Effector memory CD8-positive, alpha-beta T cell (primary cell): ENCODE data around the gene NBDY.
"Not testable (repeated sequence)": the region's sequence is repeated elsewhere in the genome, so short reads cannot be mapped to it uniquely, and the experiment has no call there.

Experiments
- ATAC-seq: fragments of 150-1000 bp; cut with Tn5 transposase; replicated peaks from 2 replicates; pipeline ENCODE4 v1.10.0; 2021; ENCODE audit warnings: mild to moderate bottlenecking, moderate library complexity
- DNase-seq, 3 experiments: peaks; one replicate each; pipeline ENCODE4 v3.0.0; 2021
- H3K27ac Mint-ChIP-seq, 2 donors: one replicate each; pipeline ENCODE4 v1.8.0; 2022; ENCODE audit warnings: mild to moderate bottlenecking in 2 of 2, mixed read lengths in 2 of 2, moderate library complexity in 2 of 2
- H3K27me3 Mint-ChIP-seq, 2 donors: one replicate each; pipeline ENCODE4 v1.8.0; 2022; ENCODE audit warnings: mixed read lengths in 2 of 2
- H3K36me3 Mint-ChIP-seq: one replicate; pipeline ENCODE4 v1.8.0; 2022; ENCODE audit warnings: mild to moderate bottlenecking, moderate library complexity, mixed read lengths; ENCODE audit not compliant: insufficient read depth
- H3K4me1 Mint-ChIP-seq, 2 donors: one replicate each; pipeline ENCODE4 v1.8.0; 2022; ENCODE audit warnings: low read depth in 2 of 2, mixed read lengths in 2 of 2
- H3K4me3 Mint-ChIP-seq, 2 donors: one replicate each; pipeline ENCODE4 v1.8.0; 2022; ENCODE audit warnings: mild to moderate bottlenecking in 2 of 2, mixed read lengths in 2 of 2, moderate library complexity in 2 of 2
- H3K9me3 Mint-ChIP-seq, 2 donors: one replicate each; pipeline ENCODE4 v1.8.0; 2022; ENCODE audit warnings: mixed read lengths in 2 of 2

The NBDY gene

DNA sequence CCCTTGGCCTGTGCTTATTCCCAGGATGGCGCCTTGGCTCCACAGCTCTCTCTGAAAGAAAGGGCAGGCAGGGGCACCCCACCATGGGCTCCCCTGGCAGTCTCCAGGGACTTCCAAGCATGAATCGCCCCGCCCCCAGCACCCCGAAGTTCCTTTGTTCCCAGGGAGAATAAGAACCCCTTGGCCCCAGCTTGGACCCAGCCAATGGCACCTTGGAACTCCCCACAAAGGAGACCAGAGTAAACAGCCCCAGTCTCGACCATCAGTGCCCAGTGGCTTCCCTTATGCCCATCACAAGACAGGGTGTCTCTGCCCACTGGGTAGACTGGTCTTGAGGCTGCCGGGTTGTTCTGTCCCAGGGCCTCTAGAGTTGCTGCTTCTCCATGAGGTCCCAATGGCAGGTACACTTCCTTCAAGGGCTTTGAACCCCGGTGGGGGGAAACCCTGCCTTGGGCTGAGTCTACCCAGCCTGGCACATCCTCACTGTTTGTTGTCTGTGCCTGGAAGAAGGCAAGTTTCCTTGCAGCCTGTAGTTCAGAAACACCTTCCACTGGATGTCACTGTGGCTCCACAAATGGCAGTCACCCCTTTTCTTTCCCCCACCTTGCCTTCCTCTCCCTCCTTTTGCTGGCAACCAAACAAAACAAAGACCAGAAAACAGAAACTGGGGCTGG, 30.8 kb downstream of the NBDY start:
- Mint-ChIP-seq H3K9me3 (no peaks in the 10 kb centered on the region), H3K27ac (peak overlapping the region; percentile 95 to 96), H3K4me3 (no peak overlapping the region), H3K4me1 (peaks cover 23 to 25% of the 10 kb centered on the region in 2 donors), H3K27me3 (no peaks in the 10 kb centered on the region), H3K36me3 (peaks cover 11% of the 10 kb centered on the region)
- DNase-seq (no peak), ATAC-seq (no peak)

DNA sequence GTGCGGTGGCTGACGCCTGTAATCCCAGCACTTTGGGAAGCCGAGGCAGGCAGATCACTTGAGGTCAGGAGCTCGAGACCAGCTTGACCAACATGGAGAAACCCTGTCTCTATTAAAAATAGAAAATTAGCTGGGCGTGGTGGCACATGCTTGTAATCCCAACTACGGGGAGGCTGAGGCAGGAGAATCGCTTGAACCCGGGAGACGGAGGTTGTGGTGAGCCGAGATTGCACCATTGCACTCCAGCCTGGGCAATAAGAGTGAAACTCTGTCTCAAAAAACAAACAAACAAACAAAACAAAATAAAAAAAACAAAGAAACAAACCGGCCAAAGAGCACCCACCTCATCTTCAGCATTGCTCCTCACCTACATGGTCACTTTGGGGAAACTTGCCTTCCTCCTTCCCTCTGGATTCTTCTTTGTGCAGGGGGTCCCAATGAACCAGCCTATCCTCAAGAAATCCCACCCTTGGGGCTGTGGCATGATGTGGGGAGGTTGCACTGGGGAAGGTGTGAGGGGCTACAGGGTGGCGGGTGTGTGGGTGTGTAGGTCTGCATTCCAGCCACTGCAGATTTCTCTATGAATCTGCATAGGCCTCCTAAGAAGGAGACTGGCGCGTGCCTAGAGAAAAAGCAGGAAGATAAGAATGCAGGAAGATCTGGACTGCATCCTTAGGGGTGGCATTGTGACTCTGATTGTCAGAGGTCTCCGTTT, 31.5 kb downstream of the NBDY start:
- H3K27me3 Mint-ChIP-seq, H3K9me3 Mint-ChIP-seq, ATAC-seq, H3K4me3 Mint-ChIP-seq, DNase-seq: not testable (repeated sequence)
- peaks cover 11% of the 10 kb centered on the region for H3K36me3 Mint-ChIP-seq
- peak overlapping the region; percentile 95 to 96 for H3K27ac Mint-ChIP-seq
- peaks cover 30 to 32% of the 10 kb centered on the region in 2 donors for H3K4me1 Mint-ChIP-seq

DNA sequence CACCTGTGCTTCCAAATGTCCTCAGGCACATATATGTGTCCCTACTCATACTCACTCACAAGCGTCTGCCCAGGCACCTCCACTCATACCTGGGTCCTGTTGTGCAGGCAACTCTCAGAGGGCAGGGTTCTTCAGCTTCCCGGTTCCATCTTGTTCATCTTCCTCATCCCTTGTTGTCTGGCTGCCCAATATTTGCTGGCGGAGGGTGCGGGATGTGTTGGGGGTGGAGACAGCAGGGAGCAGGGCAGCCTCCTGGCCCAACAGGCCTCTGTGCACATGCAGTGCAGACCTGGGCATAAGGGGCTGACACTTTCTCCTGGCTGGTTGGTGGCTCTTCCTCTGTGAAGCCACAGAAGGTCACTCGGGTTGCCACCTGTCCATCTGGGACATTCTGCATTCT, 32.1 kb downstream of the NBDY start:
- ATAC-seq (no peak), DNase-seq (no peak)
- Mint-ChIP-seq H3K9me3 (no peaks in the 10 kb centered on the region), H3K36me3 (peaks cover 11% of the 10 kb centered on the region), H3K4me1 (peaks cover 35 to 36% of the 10 kb centered on the region in 2 donors), H3K27me3 (no peaks in the 10 kb centered on the region), H3K4me3 (no peak overlapping the region), H3K27ac (peak overlapping the region; percentile 95 to 96)

DNA sequence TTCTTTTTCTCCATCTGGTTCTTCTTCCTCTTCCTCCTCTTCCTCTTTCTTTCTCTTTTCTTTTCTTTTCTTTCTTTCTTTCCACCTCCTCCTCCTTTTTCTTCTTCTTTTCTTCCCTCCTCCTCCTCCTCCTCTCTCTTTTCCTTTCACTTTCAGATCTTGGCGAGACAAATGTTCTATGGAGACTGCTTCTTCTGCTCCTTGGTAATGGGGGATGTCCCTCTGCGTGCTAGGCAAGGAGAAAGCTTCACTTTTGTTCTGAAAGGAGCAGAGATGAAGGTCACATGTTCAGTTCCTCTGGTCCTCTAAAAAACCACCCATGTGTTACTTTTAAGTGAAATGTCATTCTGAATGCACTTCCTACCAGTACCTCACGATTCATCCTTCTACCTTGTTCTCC, 33.2 kb downstream of the NBDY start:
- peak overlapping the region; percentile 68 to 77 for H3K4me3 Mint-ChIP-seq

DNA sequence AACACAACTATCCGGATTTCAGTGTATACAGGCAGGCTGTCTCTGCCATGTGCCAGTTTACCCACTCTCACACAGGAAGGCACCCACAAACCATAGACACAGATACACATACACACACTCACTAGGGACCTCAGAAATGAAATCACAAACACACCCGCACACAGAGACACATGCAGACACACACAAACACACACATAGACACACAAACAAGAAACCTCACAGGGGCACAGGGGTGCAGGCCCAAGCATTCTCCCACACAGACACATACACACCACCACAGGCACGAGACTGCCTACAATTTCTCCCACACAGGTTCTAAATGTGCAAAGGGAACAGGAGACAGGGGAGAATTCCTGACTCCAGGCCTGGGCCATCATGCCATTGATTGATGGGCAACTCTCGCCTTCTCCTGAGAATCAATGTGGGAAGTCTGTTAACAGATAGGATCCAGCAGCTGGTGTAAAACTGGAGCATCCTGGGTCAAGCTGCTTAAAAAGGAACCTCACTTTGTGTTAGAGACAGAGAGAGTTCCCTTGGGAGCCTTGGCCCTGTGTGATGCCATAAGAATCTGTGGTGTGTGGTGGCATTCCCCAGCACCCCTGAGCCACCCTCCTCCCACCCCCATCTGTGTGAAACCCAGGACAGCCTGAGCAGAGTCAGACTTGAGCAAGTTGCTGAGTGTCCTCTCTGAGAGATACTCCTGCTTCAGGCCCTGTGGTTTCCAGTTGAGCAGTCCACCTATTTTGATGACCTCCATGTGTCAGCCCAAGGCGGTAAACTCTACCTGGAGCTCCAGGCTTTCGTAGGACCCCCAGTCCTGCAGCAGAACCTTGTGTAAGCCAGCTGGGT, 33.9 kb downstream of the NBDY start:
- peak overlapping the region; percentile 95 to 96 for H3K27ac Mint-ChIP-seq
- DNase-seq (no peak), ATAC-seq (no peak)
- H3K9me3 Mint-ChIP-seq = no peaks in the 10 kb centered on the region
- H3K36me3 Mint-ChIP-seq = peaks cover 11% of the 10 kb centered on the region
- peak overlapping the region; percentile 68 to 77 for H3K4me3 Mint-ChIP-seq
- H3K4me1 Mint-ChIP-seq = peaks cover 38 to 40% of the 10 kb centered on the region in 2 donors
- H3K27me3 Mint-ChIP-seq = no peaks in the 10 kb centered on the region

More for the DNA sequence above, 33.2 kb downstream of the NBDY start:
- H3K36me3 Mint-ChIP-seq = peaks cover 11% of the 10 kb centered on the region
- DNase-seq = no peak
- H3K27me3 Mint-ChIP-seq = no peaks in the 10 kb centered on the region
- H3K4me1 Mint-ChIP-seq = peaks cover 38 to 40% of the 10 kb centered on the region in 2 donors
- H3K27ac Mint-ChIP-seq = peak overlapping the region; percentile 95 to 96
- no peaks in the 10 kb centered on the region for H3K9me3 Mint-ChIP-seq
- peak; percentile 21 for ATAC-seq

DNA sequence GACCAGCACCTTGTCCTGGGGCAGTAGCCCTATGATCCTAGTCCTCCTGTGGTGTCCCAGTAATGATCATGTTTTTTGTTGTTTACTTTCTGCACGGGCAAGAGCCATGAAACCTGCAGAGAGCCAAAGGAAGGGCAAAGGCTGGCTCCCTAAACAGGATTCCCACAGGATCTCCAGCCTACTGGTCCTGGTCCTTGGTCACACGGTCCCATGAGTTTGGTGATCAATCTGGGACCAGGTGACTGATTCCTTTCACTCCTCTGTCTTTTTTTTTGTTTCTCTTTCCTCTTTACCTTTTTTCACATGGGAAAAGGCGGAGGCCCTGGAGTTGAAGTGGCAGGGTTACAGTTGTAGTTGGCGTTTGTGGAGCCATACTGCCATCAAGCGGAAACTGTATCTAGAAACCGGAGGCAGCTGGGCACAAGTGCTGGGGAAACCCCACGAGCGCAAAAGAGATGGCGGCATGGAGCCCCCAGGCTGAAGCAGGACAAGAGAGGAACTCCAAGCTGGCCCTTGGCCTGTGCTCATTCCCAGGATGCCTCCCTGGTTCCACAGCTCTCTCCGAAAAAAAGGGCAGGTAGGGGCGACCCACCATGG, 34.6 kb downstream of the NBDY start:
- Mint-ChIP-seq H3K27me3 (no peaks in the 10 kb centered on the region), H3K36me3 (peaks cover 11% of the 10 kb centered on the region), H3K27ac (peak overlapping the region; percentile 95 to 96), H3K9me3 (no peaks in the 10 kb centered on the region), H3K4me1 (peaks cover 38 to 40% of the 10 kb centered on the region in 2 donors), H3K4me3 (peak overlapping the region in 1 of 2 donors; percentile 68)
- ATAC-seq (no peak), DNase-seq (no peak)

DNA sequence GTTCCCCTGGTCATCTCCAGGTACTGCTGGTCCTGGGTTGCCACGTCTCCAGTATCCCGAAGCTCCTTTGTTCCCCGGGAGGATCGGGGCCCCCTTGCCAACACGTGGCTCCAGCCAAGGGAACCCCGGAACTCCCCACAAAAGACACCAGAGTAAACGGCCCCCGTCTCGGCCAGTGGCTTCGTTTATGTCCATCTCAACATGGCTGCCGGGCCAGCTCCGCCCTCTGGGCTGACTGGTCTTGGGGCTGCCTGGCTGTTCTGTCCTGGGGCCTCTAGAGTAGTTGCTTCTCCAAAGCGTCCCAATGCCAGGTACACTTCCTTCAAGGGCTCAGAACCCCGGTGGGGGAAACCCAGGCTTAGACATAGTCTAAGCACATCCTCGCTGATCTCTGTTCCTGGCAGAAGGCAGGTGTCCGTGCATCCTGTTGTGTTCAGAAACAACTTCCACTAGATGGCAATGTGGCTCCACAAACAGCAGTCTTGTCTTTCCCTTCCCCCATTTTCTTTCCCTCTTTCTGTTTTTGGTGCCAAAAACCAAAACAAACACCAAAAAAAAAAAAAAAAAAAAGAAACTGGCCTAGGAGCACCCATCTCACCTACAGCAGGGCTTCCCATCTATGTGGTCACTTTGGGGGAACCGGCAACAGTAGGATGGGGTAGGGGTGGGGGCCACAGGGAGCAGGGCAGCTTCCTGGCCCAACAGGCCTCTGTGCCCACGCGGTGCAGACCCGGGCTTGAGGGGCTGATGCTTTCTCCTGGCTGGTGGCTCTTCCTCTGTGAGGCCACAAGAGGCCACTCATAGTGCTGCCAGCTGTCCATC, 35.3 kb downstream of the NBDY start:
- H3K4me3 Mint-ChIP-seq = peak overlapping the region; percentile 68 to 79
- H3K27me3 Mint-ChIP-seq = no peaks in the 10 kb centered on the region
- H3K4me1 Mint-ChIP-seq = peaks cover 38 to 40% of the 10 kb centered on the region in 2 donors
- H3K36me3 Mint-ChIP-seq = peaks cover 11% of the 10 kb centered on the region
- H3K9me3 Mint-ChIP-seq = no peaks in the 10 kb centered on the region
- peak; percentile 67 to 69 (median 68) for DNase-seq
- H3K27ac Mint-ChIP-seq = peak overlapping the region; percentile 93 to 95
- peak; percentile 73 for ATAC-seq

DNA sequence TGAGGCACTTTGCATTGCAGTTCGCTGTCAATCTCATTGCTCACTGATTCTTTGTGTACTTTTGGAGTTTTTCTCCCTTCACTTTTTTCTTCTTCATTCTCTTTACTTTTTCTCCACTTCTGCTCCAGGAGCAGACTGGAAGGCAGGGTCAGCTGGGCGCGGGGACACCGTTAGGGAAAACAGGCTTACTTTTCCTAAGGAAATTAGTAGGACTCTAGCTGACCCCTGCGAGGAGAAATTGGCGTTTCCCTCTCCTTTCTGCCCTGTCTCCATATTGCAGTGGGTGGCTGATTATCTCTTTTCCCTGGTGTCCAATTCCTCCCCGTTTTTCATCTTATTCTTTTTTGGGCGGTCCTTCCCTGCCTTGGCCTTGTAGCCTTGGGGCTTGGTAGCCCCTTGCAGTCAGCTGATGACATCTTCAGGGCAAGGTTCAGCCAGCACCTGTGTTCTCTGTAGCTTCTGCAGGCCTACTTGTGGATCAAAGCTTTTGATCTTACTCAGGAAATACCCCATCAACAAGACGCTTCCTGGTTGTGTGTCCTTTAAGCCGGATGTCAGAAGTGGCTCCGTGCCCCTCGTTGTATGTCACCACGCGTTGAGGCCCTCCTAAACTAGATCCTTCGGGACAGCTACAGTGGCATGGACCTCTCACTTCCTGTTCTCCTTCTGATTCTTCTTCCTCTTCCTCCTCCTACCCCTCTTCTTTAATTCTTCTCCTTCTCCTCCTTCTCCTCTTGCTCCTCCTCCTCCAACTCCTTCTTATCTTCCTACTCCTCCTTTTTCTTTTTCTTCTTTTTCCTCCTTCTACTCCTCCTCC, 36.1 kb downstream of the NBDY start:
- no peaks in the 10 kb centered on the region for H3K27me3 Mint-ChIP-seq
- H3K4me1 Mint-ChIP-seq = peaks cover 38 to 40% of the 10 kb centered on the region in 2 donors
- peaks cover 11% of the 10 kb centered on the region for H3K36me3 Mint-ChIP-seq
- DNase-seq (no peak), ATAC-seq (peak; percentile 48)
- H3K9me3 Mint-ChIP-seq = no peaks in the 10 kb centered on the region
- H3K27ac Mint-ChIP-seq = peak overlapping the region; percentile 93 to 95
- H3K4me3 Mint-ChIP-seq = peak overlapping the region; percentile 68 to 79

DNA sequence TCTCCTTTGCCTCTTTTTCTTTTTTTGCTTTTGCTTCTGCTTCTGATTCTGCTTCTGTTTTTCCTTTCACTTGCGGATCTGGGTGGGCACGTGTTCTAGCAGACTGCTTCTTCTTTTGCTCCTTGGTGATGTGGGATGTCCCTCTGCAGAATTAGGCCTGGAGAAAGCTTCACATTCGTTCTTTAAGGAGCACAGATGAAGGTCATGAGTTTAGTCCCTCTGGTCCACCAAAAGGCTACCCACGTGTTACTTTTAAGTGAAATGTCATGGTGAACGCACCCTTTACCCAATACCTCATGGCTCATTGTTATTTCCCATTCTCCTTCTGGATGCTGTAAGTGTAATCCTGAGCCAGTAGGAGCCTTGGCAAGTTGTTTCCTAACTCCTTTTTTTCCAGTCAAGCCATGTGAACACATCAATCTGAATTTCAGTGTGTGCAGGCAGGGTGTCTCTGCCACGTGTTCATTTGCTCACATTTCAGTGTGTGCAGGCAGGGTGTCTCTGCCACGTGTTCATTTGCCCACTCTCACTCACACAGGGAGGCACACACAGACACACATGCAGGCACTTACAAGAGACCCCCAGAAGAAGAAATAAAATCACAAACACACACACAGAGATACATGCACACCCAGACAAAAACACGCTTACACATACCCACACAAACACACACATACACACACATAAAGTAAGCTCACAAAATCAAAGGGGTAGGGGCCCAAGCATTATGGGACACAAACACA, 36.9 kb downstream of the NBDY start:
- DNase-seq (no peak), ATAC-seq (no peak)
- H3K36me3 Mint-ChIP-seq = peaks cover 11% of the 10 kb centered on the region
- H3K4me3 Mint-ChIP-seq = peak overlapping the region; percentile 68 to 79
- H3K9me3 Mint-ChIP-seq = no peaks in the 10 kb centered on the region
- H3K27ac Mint-ChIP-seq = peak overlapping the region; percentile 93 to 95
- H3K27me3 Mint-ChIP-seq = no peaks in the 10 kb centered on the region
- H3K4me1 Mint-ChIP-seq = peaks cover 38 to 39% of the 10 kb centered on the region in 2 donors

DNA sequence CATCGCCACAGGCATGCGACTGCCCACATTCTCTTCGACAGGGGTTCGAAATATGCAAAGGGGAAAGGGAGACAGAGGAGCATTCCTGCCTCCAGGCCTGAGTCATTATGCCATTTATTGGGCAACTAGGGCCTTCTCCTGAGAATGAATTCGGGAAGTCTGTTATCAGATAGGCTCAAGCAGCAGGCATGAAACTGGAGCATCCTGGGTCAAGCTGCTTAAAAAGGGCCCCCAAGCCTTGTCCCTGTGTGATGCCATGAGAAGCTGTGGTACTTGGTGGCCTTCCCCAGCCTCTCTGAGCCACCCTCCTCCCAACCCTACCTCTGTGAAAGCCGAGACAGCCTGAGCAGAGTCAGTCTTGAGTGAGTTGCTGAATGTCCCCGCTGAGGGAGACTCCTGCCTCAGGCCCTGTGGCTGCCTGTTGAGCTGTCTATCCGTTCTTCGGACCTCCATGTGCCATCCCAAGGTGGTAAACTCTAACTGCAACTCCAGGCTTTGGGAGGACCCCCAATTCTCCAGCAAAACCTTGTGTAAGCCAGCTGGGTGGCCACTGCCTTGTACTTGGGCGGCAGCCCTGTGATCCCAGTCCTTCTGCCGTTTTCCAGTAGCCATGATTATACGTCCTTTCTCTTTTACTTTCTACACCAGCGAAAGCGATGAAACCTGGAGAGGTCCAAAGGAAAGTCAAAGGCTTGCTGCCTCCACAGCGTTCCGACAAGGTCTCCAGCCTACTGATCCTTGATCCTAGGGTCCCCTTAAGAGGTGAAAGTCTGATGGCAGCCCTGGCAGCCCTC, 37.7 kb downstream of the NBDY start:
- H3K4me1 Mint-ChIP-seq = peaks cover 31% of the 10 kb centered on the region in 2 donors
- H3K9me3 Mint-ChIP-seq = no peaks in the 10 kb centered on the region
- H3K36me3 Mint-ChIP-seq = peaks cover 11% of the 10 kb centered on the region
- H3K27ac Mint-ChIP-seq = peak overlapping the region; percentile 93 to 95
- ATAC-seq (no peak), DNase-seq (no peak)
- H3K27me3 Mint-ChIP-seq = no peaks in the 10 kb centered on the region
- peak overlapping the region in 1 of 2 donors; percentile 34 for H3K4me3 Mint-ChIP-seq
